Lung microvascular endothelial cell (primary cell): ENCODE results near the gene A2ML1. TPM values are rescaled to one million over a fixed set of nuclear protein-coding genes. Genes with fewer than 3 reads are reported as not detected.
A peak's percentile ranks its signal among the peaks of the same experiment; 100 is the strongest.
"Not testable (repeated sequence)": the region's sequence is repeated elsewhere in the genome, so short reads cannot be mapped to it uniquely, and the experiment has no call there.

ENCODE experiments used
- DNase-seq, 2 donors: peaks; one replicate each; pipeline versions ENCODE4 v3.0.0 to v3.0.0-alpha.2; 2010; ENCODE audit warnings: low read depth in 2 of 2
- total RNA-seq: library from RNA; depleted of rRNA; stranded (reverse); fragments of >200 nt; gene quantifications from 2 replicates; pipeline ENCODE4 v1.2.1, GENCODE V29; 2014

Gene A2ML1
- total RNA-seq, 1 donor from 2014 or later = not detected

GRCh38 chr12:8852119-8852518 lies 29.7 kb downstream of the A2ML1 start:
- no peak for DNase-seq

GRCh38 chr12:8855891-8856290 lies 33.5 kb downstream of the A2ML1 start:
- no peak for DNase-seq

GRCh38 chr12:8859448-8859847 lies 37.0 kb downstream of the A2ML1 start:
- DNase-seq = not testable (repeated sequence)

- peak; percentile 68 to 73 for DNase-seq
Observed at GRCh38 chr12:8860165-8860961, 37.9 kb downstream of the A2ML1 start.

- DNase-seq = no peak
Observed at GRCh38 chr12:8866429-8866828, 44.0 kb downstream of the A2ML1 start.

GRCh38 chr12:8867009-8867408 lies 44.6 kb downstream of the A2ML1 start:
- no peak for DNase-seq

- DNase-seq = no peak
Observed at GRCh38 chr12:8867786-8868185, 45.4 kb downstream of the A2ML1 start.

GRCh38 chr12:8870586-8870985 lies 48.2 kb downstream of the A2ML1 start:
- no peak for DNase-seq

- DNase-seq = no peak
Observed at GRCh38 chr12:8871068-8871467, 48.6 kb downstream of the A2ML1 start.

- no peak for DNase-seq
Observed at GRCh38 chr12:8876887-8877286, 54.5 kb downstream of the A2ML1 start.

- no peak for DNase-seq
Observed at GRCh38 chr12:8886502-8887284, 64.3 kb downstream of the A2ML1 start.

- peak in 1 of 2 donors; percentile 8 for DNase-seq
Observed at GRCh38 chr12:8887285-8887715, 64.9 kb downstream of the A2ML1 start.

GRCh38 chr12:8890313-8891085 lies 68.1 kb downstream of the A2ML1 start:
- DNase-seq = peak; percentile 53 to 55

GRCh38 chr12:8891976-8892375 lies 69.6 kb downstream of the A2ML1 start:
- no peak for DNase-seq

- DNase-seq = no peak
Observed at GRCh38 chr12:8894378-8894777, 72.0 kb downstream of the A2ML1 start.

GRCh38 chr12:8894986-8895385 lies 72.6 kb downstream of the A2ML1 start:
- DNase-seq = no peak

- DNase-seq = no peak
Observed at GRCh38 chr12:8897081-8897480, 74.7 kb downstream of the A2ML1 start.

- DNase-seq = no peak
Observed at GRCh38 chr12:8899830-8900229, 77.4 kb downstream of the A2ML1 start.

GRCh38 chr12:8902703-8903102 lies 80.3 kb downstream of the A2ML1 start:
- DNase-seq = not testable (repeated sequence)

- no peak for DNase-seq
Observed at GRCh38 chr12:8903646-8904045, 81.2 kb downstream of the A2ML1 start.

- DNase-seq = no peak
Observed at GRCh38 chr12:8904665-8905064, 82.2 kb downstream of the A2ML1 start.

- DNase-seq = no peak
Observed at GRCh38 chr12:8905546-8905945, 83.1 kb downstream of the A2ML1 start.
